Suprapubic skin (tissue), 4 donors: ENCODE data around the gene DOCK8. TPM values are rescaled to one million over a fixed set of nuclear protein-coding genes. Genes with fewer than 3 reads are reported as not detected.

Experiments used
- DNase-seq, 2 donors: peaks; one replicate each; pipeline ENCODE4 v3.0.0-alpha.2; 2019; ENCODE audit warnings: low spot score in 2 of 2
- H3K27ac ChIP-seq: fragments of 200-600 bp; sonication (generic); one replicate; pipeline ENCODE4 v1.5.1; 2019
- H3K27me3 ChIP-seq: fragments of 200-600 bp; sonication (generic); one replicate; pipeline ENCODE4 v1.5.1; 2019
- H3K36me3 ChIP-seq: fragments of 200-600 bp; sonication (generic); one replicate; pipeline ENCODE4 v1.5.1; 2019
- H3K4me1 ChIP-seq: fragments of 200-600 bp; sonication (generic); one replicate; pipeline ENCODE4 v1.5.1; 2019
- H3K4me3 ChIP-seq: fragments of 200-600 bp; sonication (generic); one replicate; pipeline ENCODE4 v1.5.1; 2019; ENCODE audit warnings: mild to moderate bottlenecking
- H3K9me3 ChIP-seq: fragments of 200-600 bp; sonication (generic); one replicate; pipeline ENCODE4 v1.5.1; 2019
- CTCF ChIP-seq, 2 donors: fragments of 200-600 bp in 1 of 2; fragments of 450-650 bp in 1 of 2; sonication (generic) in 1 of 2; IDR thresholded peaks; one replicate each; pipeline ENCODE4 v1.5.1; 2016 to 2019; ENCODE audit warnings: antibody characterized with exemption in 2 of 2, mild to moderate bottlenecking in 1 of 2, moderate library complexity in 1 of 2
- EP300 ChIP-seq: sonication (generic); formaldehyde crosslinking; IDR thresholded peaks from one replicate; pipeline ENCODE4 v1.6.1; 2017; ENCODE audit warnings: antibody characterized with exemption
- POLR2A ChIP-seq, 2 donors: fragments of 450-650 bp; IDR thresholded peaks; one replicate each; pipeline ENCODE4 v1.6.1; 2017; ENCODE audit warnings: antibody characterized with exemption in 2 of 2, mild to moderate bottlenecking in 2 of 2, moderate library complexity in 2 of 2
- POLR2AphosphoS5 ChIP-seq, 3 donors: sonication (generic); formaldehyde crosslinking; IDR thresholded peaks; one replicate each; pipeline ENCODE4 v1.6.1; 2017; ENCODE audit warnings: antibody characterized with exemption in 3 of 3
- WGBS: methylation state at CpG from one replicate; pipeline ENCODE4 v1.1.5; 2018; 5-methylcytosine and 5-hydroxymethylcytosine counted together
- total RNA-seq, 4 donors: library from RNA; depleted of rRNA; stranded (reverse); fragments of >200 nt; gene quantifications; one replicate each; pipeline ENCODE4 v1.1.0, GENCODE V29; 2016

DOCK8 gene
- total RNA-seq, 4 donors from 2014 or later, result 4.1 to 13.3 (median 10.3) TPM

GRCh38 chr9:445033-445432, 230.4 kb downstream of the DOCK8 start:
- H3K36me3 ChIP-seq, result peaks cover 31% of the 10 kb centered on the region
- no peaks in the 10 kb centered on the region for H3K27me3 ChIP-seq
- no peak overlapping the region for H3K4me3 ChIP-seq
- H3K27ac ChIP-seq, result no peak overlapping the region
- H3K4me1 ChIP-seq, result no peaks in the 10 kb centered on the region
- DNase-seq, result no peak
- TF ChIP-seq POLR2AphosphoS5 (IDR thresholded peaks at IDR 0.05), result no peak
- no peak for TF ChIP-seq POLR2A (IDR thresholded peaks at IDR 0.05)
- no peak for TF ChIP-seq CTCF (IDR thresholded peaks at IDR 0.05)
- TF ChIP-seq EP300, result no peak
- H3K9me3 ChIP-seq, result no peaks in the 10 kb centered on the region
- WGBS, result 64% methylated on average over 3 of the region's 3 CpGs

GRCh38 chr9:446074-446699, 231.5 kb downstream of the DOCK8 start:
- Histone ChIP-seq H3K4me3 (no peak overlapping the region), H3K9me3 (no peaks in the 10 kb centered on the region), H3K27me3 (no peaks in the 10 kb centered on the region), H3K36me3 (peaks cover 32% of the 10 kb centered on the region), H3K27ac (no peak overlapping the region), H3K4me1 (no peaks in the 10 kb centered on the region)
- TF ChIP-seq CTCF (IDR thresholded peaks at IDR 0.05), result no peak
- no peak for TF ChIP-seq POLR2A (IDR thresholded peaks at IDR 0.05)
- TF ChIP-seq POLR2AphosphoS5 (IDR thresholded peaks at IDR 0.05), result no peak
- no peak for TF ChIP-seq EP300
- WGBS, result 83% methylated on average over 15 of the region's 15 CpGs
- no peak for DNase-seq

- H3K4me3 ChIP-seq, result no peak overlapping the region
- DNase-seq, result no peak
- WGBS, result 60% methylated on average over 4 of the region's 4 CpGs
- H3K36me3 ChIP-seq, result peaks cover 23% of the 10 kb centered on the region
- H3K27ac ChIP-seq, result peak overlapping the region; percentile 51
- no peaks in the 10 kb centered on the region for H3K9me3 ChIP-seq
- H3K4me1 ChIP-seq, result no peaks in the 10 kb centered on the region
- H3K27me3 ChIP-seq, result no peaks in the 10 kb centered on the region
- TF ChIP-seq CTCF (IDR thresholded peaks at IDR 0.05) (no peak), EP300 (no peak), POLR2AphosphoS5 (IDR thresholded peaks at IDR 0.05) (no peak), POLR2A (IDR thresholded peaks at IDR 0.05) (no peak)
Observed at GRCh38 chr9:447230-448025, 232.8 kb downstream of the DOCK8 start.

GRCh38 chr9:450057-450456, 235.4 kb downstream of the DOCK8 start:
- Histone ChIP-seq H3K4me3 (no peak overlapping the region), H3K36me3 (peaks cover 16% of the 10 kb centered on the region), H3K27ac (no peak overlapping the region), H3K27me3 (no peaks in the 10 kb centered on the region), H3K4me1 (no peaks in the 10 kb centered on the region), H3K9me3 (no peaks in the 10 kb centered on the region)
- WGBS, result 42% methylated on average over 2 of the region's 2 CpGs
- no peak for DNase-seq
- TF ChIP-seq CTCF (IDR thresholded peaks at IDR 0.05), result no peak
- TF ChIP-seq POLR2AphosphoS5 (IDR thresholded peaks at IDR 0.05), result no peak
- TF ChIP-seq POLR2A (IDR thresholded peaks at IDR 0.05), result no peak
- no peak for TF ChIP-seq EP300

- WGBS, result 85% methylated on average over 4 of the region's 4 CpGs
- no peaks in the 10 kb centered on the region for H3K27me3 ChIP-seq
- no peak for DNase-seq
- H3K27ac ChIP-seq, result no peak overlapping the region
- no peaks in the 10 kb centered on the region for H3K4me1 ChIP-seq
- peaks cover 16% of the 10 kb centered on the region for H3K36me3 ChIP-seq
- no peak for TF ChIP-seq CTCF (IDR thresholded peaks at IDR 0.05)
- no peak for TF ChIP-seq POLR2A (IDR thresholded peaks at IDR 0.05)
- TF ChIP-seq POLR2AphosphoS5 (IDR thresholded peaks at IDR 0.05), result no peak
- TF ChIP-seq EP300, result no peak
- no peaks in the 10 kb centered on the region for H3K9me3 ChIP-seq
- no peak overlapping the region for H3K4me3 ChIP-seq
Observed at GRCh38 chr9:450561-450960, 235.9 kb downstream of the DOCK8 start.
